Brain pericyte (primary cell): ENCODE data around the gene SELPLG.
"Not testable (repeated sequence)": the region's sequence is repeated elsewhere in the genome, so short reads cannot be mapped to it uniquely, and the experiment has no call there.

Experiments
- DNase-seq: peaks from one replicate; pipeline ENCODE4 v3.0.0-alpha.2; 2012; ENCODE audit warnings: low read depth, low spot score

Gene SELPLG

DNA sequence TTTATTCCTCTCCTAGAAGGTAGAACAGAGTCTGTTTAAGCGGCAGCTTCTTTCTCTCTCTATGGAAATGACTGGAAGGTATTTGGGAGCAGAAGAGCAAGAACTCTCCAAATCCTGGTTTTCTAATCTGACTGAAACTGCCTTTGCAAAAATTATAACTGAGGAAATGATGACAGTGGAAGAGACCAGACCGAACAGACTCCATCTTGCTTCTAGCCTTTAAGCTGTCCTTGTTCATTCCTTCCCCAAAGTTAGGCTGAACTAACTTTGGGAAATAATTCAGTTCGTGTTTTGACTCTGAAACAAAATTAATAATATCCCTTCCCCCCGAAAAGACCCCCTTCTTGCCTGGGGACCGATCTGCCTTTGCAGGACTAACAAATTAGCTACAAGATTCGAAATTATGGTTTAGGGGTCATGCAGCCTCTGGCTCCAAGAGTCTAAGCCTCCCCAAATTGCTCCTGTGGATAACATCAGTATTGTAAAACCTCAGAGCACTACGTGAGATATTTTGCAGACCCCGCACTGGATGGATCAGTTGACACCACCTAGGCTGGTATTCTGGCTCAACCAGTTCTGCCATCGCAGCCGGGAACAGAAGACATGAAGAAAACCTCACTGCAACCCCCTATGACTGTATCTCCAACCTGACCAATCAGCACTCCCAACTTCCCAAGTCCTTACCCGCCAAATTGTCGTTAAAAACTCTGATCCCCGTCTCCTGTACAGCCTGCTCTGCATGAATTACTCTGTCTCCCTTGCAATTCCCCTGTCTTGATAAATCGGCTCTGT lies 14.1 kb downstream of the SELPLG start:
- DNase-seq, result no peak

DNA sequence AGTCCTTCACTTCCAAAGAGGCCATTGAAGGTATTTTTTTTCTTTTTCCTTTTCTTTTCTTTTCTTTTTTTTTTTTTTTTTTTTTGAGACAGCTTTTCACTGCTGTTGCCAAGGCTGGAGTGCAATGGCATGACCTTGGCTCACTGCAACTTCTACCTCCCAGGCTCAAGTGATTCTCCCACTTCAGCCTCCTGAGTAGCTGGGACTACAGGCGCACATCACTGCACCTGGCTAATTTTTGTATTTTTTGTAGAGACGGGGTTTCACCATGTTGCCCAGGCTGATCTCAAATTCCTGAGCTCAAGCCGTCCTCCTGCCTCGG lies 14.8 kb downstream of the SELPLG start:
- not testable (repeated sequence) for DNase-seq

DNA sequence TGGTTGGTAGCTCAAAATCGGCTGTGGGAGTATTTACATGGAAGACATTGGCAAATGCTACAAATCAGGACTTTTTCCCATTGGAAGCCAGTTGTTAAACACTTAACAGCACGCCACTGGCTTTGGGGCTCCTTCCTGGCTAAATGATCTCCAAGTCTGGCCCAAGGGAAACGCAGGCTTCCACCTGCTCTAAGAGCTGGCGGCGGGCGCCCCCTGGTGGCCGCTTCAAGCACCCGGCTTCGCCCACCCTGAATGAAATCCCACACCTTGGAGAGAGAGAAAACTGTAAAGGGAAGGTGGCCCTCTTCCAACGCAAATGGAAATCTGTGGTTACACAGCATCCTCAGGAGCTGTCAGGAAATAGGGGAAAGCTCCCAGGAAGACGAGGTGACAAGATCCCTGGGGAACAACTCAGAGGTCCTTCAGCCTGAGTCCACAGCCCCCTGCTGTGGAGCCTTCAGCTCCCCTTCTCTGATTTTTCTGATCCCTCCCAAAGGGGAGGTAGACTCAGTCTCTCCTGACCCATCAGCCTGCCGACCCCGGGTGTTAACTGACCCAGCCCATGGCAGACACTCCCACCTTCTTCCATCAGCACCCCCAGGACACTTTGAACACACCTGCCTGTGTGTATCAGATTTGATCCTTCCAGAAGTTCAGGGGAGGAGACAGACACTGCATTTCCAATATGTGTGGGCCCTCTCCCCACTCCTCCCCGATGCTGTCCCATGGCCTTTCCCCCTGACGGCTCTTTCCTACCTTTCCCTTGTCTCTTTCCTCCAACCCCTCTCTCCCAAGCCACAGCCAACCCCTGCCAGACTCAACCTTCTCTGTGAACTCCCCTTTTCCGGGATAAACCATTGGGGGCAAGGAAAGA lies 15.4 kb downstream of the SELPLG start:
- peak; percentile 45 for DNase-seq

DNA sequence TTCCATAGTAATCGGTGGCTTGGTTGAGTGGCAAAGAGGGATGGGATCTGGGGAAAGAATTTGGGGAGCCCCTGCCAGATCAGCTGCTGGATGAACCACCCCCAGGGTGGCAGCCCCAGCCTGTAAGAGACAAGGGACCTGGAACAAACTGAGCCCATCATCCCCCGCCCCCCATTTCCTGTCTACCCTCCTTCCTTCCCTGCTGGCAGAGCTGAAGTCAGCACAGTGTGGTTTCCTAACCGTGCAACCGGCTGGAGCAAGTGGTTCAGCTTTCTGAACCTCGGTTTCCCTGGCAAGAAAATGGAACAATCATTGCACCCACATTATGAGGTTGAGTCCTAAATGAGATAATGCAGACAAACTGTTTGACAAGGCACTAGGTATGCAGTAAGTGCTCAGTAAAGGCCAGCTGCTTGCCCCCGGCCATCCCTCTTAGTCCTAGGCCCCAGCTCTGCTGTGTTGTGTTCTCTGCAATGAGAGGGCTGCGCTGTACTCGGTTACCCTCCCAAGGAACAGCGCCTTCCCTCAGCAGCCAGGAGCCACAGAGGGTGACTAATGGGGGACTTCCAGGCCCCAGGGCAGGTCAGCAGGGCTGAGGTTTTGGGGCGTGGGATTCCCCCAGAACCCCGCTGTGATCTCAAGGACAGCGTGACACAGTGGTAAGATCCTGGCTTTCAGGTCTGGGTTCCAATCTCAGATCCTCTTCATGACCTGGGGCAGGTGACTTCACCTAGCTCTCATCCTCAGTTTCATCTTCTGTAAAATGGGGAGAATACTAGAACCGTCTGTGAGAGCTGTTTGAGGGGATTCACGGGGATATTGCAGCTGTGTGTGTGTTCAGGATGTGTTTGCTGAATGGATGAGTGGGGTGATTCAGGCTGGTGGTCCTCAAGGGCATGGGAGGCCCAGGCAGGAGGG lies 16.5 kb downstream of the SELPLG start:
- no peak for DNase-seq

DNA sequence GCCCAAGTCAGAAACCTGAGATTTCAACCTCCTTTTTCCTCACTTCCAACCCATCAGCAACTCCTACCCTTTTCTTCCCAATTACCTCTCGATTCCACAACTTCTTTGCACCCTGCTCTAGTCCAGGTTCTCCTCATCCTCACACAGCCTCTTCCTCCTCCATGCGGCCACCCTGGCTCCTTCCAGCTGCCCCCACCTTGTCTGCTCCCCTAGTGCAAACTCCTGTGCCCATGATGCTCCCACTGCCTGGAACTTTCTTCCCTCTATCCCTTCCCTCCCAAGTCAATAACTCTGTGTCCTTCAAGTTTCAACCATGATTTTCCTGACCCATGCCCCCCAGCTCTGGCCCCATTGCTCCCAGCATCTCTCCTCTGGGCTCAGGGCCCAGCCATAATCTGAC lies 17.3 kb downstream of the SELPLG start:
- no peak for DNase-seq

DNA sequence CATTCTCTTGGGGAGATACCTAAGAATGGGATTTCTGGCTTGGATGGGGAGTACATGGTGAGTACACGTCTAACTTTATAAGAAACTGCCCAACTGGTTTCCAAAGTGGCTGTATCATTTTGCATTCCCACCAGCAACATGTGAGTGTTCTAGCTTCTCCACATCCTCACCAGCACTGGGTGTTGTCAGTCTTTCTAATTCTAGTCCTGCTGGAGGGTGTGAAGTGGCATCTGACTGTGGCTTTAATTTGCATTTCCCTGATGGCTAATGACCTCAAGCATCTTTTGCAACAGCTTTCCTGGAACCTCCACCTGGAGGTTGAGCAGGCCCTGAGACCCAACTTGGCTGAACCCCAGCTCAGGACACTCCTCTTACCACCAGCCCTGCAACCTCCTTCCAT lies 17.8 kb downstream of the SELPLG start:
- no peak for DNase-seq

DNA sequence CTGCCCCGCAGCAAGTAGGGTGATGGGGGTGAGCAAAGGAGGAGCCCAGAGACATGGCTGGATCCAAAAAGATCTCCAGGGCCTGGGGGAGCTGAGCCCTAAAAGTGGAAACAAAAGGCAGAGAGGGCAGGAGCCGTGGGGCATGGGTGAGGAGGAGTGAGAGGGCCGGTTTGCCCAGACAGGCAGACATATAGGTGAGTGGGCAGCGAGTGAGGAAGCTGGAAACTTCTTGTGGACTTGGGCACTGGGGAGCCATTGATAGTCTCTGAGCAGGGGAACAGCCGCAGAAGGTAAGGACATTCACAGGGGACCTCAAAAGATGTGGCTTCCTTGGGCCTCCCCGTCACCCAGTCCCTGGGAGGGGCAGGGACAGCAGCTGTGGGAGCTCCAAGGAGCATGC lies 19.1 kb downstream of the SELPLG start:
- DNase-seq, result no peak

DNA sequence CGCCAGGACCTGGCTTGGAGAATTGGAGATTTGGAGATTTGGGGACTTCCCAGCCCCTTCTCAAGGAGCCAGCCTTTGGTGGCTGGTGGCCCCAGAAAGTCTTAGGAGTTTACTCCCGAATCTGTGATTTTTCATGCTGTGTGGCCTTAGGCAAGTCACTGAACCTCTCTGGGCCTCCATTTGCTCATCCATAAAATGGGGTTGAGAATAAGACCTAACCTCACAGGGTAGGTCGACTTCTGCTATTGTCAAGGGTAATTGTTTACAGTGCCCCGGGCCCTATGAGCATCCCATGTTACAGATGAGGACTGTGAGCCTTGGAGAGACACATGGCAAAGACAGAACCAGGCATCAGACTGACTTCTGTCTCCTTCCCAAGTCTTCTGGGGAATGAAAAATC lies 19.7 kb downstream of the SELPLG start:
- no peak for DNase-seq

DNA sequence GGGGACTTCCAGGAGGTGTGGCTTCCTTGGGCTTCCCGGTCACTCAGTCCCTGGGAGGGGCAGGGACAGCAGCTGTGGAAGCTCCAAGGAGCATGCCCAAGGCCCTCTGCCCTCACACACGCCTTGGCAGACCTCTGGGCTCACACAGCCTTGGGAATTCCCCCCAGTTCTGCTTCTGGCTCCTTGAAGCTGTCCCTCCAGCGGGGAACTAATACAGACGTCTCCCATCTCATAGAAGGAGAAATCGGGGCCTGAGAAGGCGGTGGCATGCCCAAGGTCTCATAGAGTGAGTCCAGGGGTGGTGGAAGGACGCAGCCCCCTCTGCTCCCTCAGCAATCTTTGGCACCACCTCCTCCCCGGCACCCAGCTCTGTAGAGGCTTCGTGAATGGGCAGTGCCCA lies 20.1 kb downstream of the SELPLG start:
- no peak for DNase-seq

DNA sequence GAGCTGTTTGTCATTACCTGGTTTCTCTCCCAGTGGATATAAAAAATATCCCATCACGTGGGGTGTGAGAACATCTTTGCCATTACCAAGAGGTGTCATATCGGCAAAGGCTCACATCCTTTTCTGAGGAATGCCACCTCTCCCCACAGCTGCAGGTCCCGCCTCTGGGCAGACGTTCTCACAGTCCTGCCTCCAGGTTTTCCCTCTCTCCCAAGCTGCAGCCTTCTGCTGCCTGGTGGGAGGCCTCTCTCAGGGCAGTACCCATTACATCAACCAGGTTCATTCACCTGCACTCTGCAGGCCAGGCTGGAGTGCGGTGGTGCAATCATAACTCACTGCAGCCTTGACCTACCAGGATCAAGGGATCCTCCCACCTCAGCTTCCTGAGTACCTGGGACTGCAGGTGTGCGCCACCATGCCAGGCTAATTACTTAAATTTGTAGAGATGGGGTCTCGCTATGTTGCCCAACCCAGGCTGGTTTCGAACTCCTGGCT lies 20.9 kb downstream of the SELPLG start:
- no peak for DNase-seq

DNA sequence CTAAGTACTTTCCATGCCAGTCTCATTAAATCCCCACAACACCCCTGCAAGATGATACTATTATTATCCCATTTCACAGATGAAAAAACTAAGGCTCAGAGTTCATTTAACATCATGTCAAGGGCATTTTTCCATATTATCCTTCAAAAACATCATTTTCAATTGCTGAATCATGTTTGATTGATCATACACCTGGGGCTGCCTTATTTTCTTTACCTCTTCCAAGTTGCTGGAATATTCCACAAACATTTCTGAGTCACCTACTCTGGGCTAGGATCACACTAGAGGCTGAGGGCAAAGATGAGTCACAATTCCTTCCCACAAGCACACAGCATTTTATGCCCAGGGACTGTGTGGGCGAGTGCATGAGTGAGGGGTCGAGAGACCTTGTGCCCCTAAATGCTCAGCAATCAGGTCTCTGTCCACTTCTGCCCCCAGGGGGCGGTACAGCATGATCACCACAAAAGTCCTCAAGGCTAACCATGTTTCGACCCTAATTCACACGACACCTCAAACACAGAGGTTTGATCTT lies 21.7 kb downstream of the SELPLG start:
- DNase-seq, result no peak

DNA sequence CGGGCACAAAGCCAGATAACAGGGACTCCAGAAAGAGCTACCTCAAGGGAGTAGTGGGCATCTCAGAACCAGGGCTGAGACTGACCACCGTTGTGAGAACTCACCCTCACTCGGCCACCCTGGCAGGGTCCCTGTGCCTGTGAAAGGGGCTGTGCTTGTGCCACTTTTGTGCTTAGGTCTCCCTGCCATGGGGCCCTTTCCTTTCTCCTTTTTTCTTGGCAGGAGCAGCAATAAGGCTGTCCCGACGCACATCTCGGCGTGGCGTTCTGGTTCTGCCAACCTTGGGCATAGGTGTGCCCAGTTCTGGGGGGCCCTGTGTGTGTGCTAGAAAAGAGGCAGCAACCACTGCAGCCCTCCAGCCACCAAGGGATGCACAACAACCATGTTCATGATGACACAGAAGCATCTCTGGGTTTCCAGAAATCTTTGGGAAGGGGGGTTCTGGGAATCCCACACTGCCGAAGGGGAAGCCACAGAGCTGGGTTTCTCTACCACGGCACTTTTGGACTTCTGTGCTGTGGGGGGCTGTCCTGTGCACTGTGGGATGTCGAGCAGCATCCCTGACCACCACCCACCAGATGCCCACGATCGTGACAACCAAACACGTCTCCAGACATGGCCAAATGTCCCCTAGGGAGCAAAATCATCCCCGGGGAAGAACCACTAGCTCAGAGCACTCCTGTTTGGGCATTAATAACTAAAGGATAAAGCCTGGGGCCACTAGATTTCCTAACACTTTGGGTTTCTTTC lies 22.7 kb downstream of the SELPLG start:
- DNase-seq, result no peak

DNA sequence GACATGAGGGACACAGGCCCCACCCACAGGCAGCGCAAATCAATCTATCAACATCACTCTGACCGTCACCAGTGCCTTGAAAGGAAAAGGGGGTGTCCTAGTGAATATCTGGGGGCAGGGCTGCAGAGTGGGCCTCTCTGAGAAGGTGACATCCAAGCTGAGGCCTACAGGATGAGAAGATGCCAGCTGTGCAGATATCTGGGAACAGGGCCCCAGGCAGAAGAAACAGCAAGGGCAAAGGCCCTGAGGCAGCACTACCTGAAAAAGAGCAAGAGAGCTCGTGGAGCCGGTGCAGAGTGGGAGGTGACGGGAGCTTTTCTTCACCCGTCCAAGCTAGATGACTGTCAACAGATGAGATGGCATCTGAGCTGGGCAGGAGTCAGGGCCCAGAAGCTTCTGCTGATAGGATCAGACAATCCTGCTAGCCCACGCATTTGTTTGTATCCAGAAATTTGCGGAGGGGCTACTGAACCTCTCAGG lies 23.3 kb downstream of the SELPLG start:
- no peak for DNase-seq

DNA sequence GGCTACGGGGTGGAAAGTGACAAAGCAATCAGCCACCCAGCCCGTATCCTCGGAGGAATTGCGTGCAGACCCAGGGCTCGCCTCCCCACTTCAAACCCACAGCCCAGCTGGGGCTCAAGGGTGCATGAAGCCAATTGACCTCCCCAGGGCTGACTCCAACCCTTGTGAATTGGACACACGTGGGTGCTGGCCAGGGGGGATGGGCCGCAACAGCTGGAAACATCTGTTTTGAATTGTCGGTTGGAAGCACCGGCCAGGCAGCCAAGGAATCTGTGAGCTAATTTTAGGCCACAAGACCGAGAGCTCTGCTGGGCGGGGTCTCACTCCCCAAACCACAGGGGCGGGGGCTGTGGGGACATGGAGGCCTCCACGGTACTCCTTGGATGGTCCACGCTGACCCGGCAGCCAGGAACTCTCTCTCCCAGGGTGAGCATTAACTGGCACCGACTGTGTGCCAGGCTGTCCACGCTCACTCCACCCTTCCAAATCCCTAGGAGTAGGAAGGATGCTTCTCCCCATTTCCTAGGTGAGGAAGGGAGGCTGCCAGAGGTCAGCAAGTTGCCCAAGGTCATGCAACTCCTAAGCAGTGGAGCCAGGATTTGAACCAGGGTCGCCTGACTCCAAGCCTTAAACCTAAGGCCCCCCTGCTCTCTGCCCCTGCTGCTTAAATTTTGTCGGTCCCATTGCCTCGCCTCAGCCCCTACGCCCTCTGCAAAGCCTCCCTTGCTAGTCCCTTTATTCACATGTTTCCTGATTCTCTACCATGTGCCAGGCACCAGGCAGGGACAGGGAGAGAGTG lies 24.0 kb downstream of the SELPLG start:
- peak; percentile 58 for DNase-seq

DNA sequence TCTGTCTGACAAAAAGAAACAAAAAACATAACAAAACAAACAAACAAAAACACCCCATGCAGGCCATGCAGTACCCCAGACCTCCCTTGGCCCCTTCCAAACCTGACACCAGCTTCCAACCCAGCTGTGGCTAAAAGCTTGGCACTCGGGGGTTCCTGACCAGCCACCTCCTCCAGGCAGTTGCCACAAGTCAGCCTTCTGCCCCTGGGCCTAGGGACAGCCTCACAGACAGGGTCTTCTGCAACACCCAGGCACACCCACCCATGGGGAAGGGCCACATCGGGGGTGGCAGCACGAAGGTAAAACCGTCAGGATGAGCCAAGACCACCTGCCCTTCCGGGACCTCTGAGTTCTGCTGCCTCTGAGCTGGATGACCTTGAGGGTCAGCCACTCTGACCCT lies 25.1 kb downstream of the SELPLG start:
- DNase-seq, result no peak

DNA sequence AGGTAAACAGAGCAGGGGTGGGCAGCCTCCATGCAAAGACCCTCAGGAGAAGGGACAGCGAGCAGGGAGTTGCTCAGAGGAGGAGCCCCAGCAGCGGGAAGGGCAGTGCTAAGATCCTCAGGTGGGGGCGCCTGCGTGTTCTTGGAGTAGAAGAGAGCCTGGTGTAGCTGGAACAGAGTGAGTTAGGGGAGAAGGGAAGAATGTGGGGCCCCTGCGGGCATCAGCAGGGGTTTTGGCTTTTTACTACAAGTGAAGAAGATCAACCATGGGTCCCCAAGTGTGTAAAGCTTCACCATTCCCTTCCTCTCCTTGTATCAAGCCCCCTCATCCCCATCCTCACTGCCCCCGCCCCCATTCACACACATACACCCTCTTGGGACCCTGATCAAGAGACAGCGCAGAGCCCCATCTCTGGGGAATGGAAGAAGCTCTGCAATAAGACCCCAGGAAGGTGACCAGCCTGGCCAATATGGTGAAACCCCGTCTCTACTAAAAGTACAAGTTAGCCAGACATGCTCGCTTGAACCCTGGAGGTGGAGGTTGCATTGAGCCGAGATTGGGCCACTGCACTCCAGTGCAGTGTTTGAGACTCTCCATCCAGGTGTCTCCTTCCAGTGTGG lies 25.6 kb downstream of the SELPLG start:
- no peak for DNase-seq

DNA sequence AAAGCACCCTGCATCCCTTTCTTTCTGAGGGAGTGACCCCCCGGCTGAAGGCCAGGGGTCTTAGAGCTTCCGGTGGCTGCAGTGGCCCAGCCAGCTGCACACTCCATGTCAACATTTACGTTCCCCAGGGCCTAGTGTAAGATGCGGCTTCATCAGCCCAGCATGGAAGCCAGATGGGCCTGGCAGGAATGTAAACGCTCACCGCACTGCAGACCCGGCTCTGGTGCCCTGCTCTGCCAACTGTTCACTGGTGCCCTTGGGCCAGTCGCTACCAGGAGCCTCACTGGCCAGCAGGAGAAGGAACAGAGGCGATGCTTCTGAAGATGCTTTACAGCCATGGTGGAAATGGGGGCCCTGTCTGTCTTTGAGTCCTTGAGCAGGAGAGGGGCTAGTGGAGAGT lies 27.2 kb downstream of the SELPLG start:
- DNase-seq, result no peak

DNA sequence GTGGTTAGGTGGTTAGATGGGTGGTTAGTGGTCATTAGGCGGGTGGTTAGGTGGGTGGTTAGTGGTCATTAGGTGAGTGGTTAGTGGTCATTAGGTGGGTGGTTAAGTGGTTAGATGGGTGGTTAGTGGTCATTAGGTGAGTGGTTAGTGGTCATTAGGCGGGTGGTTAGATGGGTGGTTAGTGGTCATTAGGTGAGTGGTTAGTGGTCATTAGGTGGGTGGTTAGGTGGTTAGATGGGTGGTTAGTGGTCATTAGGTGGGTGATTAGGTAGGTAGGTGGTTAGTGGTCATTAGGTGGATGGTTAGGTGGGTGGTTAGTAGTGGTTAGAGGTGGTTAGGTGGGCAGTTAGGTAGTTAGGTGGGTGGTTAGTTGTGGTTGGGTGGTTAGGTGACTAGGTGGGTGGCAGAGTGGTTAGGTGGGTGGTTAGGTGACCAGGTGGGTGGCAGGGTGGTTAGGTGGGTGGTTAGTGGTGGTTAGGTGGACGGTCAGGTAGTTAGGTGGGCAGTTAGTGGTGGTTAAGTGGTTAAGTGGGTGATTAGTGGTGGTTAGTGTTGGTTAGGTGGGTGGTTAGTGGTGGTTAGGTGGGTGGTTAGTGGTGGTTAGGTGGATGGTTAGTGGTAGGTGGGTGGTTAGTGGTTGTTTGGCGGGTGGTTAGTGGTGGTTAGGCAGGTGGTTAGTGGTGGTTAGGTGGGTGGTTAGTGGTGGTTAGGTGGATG lies 27.8 kb downstream of the SELPLG start:
- no peak for DNase-seq
